A549 (cell line): Measurements from ENCODE around the gene C5orf58.

ENCODE experiments used
- CHD4 ChIP-seq: fragments of 200-600 bp; sonication (generic); IDR thresholded peaks from 2 replicates; pipeline ENCODE4 v1.6.1; 2016; ENCODE audit warnings: antibody characterized with exemption, mild to moderate bottlenecking, borderline replicate concordance
- CTCF ChIP-seq: fragments of >200 bp; sonication (Bioruptor Twin); formaldehyde crosslinking; IDR thresholded peaks from 3 replicates; pipeline ENCODE4 v1.5.1; 2016
- EP300 ChIP-seq, 2 experiments: fragments of >200 bp; sonication (Bioruptor Twin); formaldehyde crosslinking; IDR thresholded peaks; 2 replicates in 1 of 2; 3 replicates in 1 of 2; pipeline ENCODE4 v1.6.1; 2016 to 2017
- HEYL ChIP-seq: fragments of 250-450 bp; sonication (Bioruptor Pico); IDR thresholded peaks from 2 replicates; pipeline ENCODE4 v1.8.0; 2021; ENCODE audit warnings: mild to moderate bottlenecking, moderate library complexity
- KDM5A ChIP-seq: fragments of 200-600 bp; sonication (generic); IDR thresholded peaks from 2 replicates; pipeline ENCODE4 v1.6.1; 2016; ENCODE audit warnings: antibody characterized with exemption, mild to moderate bottlenecking
- MAX ChIP-seq: IDR thresholded peaks from 2 replicates; pipeline ENCODE4 v1.6.1; 2012
- PHF8 ChIP-seq: fragments of 200-600 bp; sonication (generic); IDR thresholded peaks from 2 replicates; pipeline ENCODE4 v1.6.1; 2016; ENCODE audit warnings: low read depth, mild to moderate bottlenecking, antibody characterized with exemption, moderate library complexity, borderline replicate concordance
- POLR2AphosphoS2 ChIP-seq: conservative IDR thresholded peaks from 2 replicates; pipeline ENCODE4 v1.6.1; 2012; ENCODE audit warnings: low read length, improper control_type of control experiment, inconsistent platforms
- REST ChIP-seq: fragments of 200-600 bp; sonication (generic); IDR thresholded peaks from 2 replicates; pipeline ENCODE4 v1.6.1; 2016; ENCODE audit warnings: antibody characterized with exemption, mild to moderate bottlenecking, moderate library complexity

GRCh38 chr5:170200876-170201275 lies 31.9 kb upstream of the C5orf58 start:
- TF ChIP-seq PHF8: no peak
- TF ChIP-seq CHD4: no peak
- TF ChIP-seq REST: no peak
- TF ChIP-seq CTCF: no peak
- TF ChIP-seq MAX: no peak
- no peak for TF ChIP-seq POLR2AphosphoS2
- TF ChIP-seq KDM5A: no peak
- no peak for TF ChIP-seq EP300 (IDR thresholded peaks at IDR 0.05)
- no peak for TF ChIP-seq HEYL
